A549 treated with AZD9567 at 1 μM for 4 hours (cell line): ENCODE data around the gene STRBP. TPM values are rescaled to one million over a fixed set of nuclear protein-coding genes. Genes with fewer than 3 reads are reported as not detected.

Experiments
- total RNA-seq: library from RNA; stranded (reverse); fragments of 200-300 nt; extraction: Qiagen RNA extraction; gene quantifications from 5 replicates; pipeline ENCODE4 v1.2.3, GENCODE V29; 2022; ENCODE audit not compliant: insufficient read depth

The STRBP gene
- total RNA-seq, result 13.1 to 17.5 TPM (median 14.5 TPM) in 5 replicates

DNA sequence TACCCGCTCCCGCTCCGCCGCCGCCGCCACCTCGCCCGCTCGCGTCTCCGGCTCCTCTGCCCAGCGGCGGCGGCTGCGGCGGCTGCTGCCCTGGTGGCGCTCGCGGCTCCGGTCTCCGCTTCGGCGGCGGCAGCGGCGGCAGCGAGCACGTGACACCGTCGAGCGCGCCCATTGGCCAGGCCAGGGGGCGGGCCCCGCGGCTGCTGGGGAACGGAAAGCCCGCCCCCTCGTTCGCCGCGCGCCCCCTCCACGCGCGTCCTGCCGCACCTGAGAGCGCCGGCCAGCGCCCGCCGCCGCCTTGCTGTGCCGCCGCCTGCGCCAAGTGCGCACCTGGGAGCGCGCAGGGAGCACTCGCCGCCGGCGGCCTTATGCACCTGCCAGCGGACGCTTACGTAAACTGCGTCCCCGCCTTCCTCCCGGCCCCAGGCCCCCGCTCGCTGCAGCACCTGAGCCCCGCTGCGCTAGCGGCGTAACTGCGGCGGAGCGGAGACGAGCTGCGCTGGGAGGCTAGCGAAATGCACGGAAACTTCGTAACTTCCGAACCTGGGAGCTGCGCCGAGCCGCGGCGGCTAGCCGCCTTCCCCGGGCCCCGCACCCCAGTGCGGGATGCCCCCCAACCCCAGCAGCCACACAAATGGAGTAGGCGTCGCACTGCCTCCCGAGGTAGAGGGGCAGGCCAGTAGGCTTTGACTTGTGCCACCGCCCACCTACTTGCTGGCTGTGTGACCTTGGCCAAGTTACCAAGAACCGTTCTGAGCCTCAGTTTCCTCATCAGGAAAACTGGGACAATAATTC lies at the start of gene STRBP:
TSS of gene STRBP (minus strand) at position 122 of the 795 bp plus-strand sequence. CDS start 84,452 bp downstream, outside the sequence.

Other genes with a start within 250 kb of the STRBP start
- gene GPR21, start 234.9 kb downstream of the STRBP start, total RNA-seq, result not detected in 5 replicates
- gene CRB2, start 87.6 kb upstream of the STRBP start, total RNA-seq, result 0.02 to 0.13 TPM (median 0.05 TPM) in 4 of 5 replicates, not detected in the other